PC-9 (cell line): ENCODE measurements around the gene TMEM176B. TPM values are rescaled to one million over a fixed set of nuclear protein-coding genes. Genes with fewer than 3 reads are reported as not detected.

ENCODE experiments used
- BruUV-seq: library from RNA; stranded (reverse); fragments of 400-500 nt; replicated peaks from 2 replicates; lab custom pipeline; 2021; lab: Mats Ljungman, UMichigan
- CTCF ChIA-PET: fragments of 300-600 bp; sonication (Branson Sonifier 250); formaldehyde crosslinking; loops from one replicate; lab custom pipeline; 2022; ENCODE audit warnings: antibody characterized with exemption; lab: Charles Lee
- POLR2A ChIA-PET: fragments of 300-600 bp; sonication (Branson Sonifier 250); formaldehyde crosslinking; loops from one replicate; lab custom pipeline; 2022; ENCODE audit warnings: antibody characterized with exemption; ENCODE audit not compliant: unreplicated experiment; lab: Charles Lee
- DNase-seq, 2 experiments: peaks; one replicate each; pipeline versions ENCODE4 v3.0.0 to v3.0.0-alpha.2; 2015 to 2022; ENCODE audit warnings: mixed read lengths in 1 of 2
- H2AFZ ChIP-seq: fragments of 200-600 bp; sonication (generic); 2 replicates; pipeline ENCODE4 v1.8.1; 2017; ENCODE audit warnings: antibody characterized with exemption
- H3F3A ChIP-seq: fragments of 200-600 bp; sonication (generic); 2 replicates; pipeline ENCODE4 v1.8.1; 2017; ENCODE audit warnings: antibody characterized with exemption, mild to moderate bottlenecking, low read depth; ENCODE audit not compliant: insufficient read depth
- H3K27ac ChIP-seq: fragments of 200-600 bp; sonication (generic); 2 replicates; pipeline ENCODE4 v1.6.1; 2016; ENCODE audit warnings: mixed run types
- H3K27me3 ChIP-seq: fragments of 200-600 bp; sonication (generic); 2 replicates; pipeline ENCODE4 v1.6.1; 2016; ENCODE audit warnings: low read depth, mixed run types; ENCODE audit not compliant: insufficient read depth
- H3K36me3 ChIP-seq: fragments of 200-600 bp; sonication (generic); 2 replicates; pipeline ENCODE4 v1.6.1; 2016; ENCODE audit warnings: low read depth, mixed run types
- H3K4me1 ChIP-seq: fragments of 200-600 bp; sonication (generic); replicated peaks from 2 replicates; pipeline ENCODE4 v1.6.1; 2016; ENCODE audit warnings: mixed run types; ENCODE audit not compliant: insufficient read depth
- H3K4me2 ChIP-seq: fragments of 200-600 bp; sonication (generic); 2 replicates; pipeline ENCODE4 v1.6.1; 2017; ENCODE audit warnings: mixed run types
- H3K4me3 ChIP-seq: fragments of 200-600 bp; sonication (generic); 2 replicates; pipeline ENCODE4 v1.6.1; 2016; ENCODE audit warnings: mixed run types
- H3K79me2 ChIP-seq: fragments of 200-600 bp; sonication (generic); 2 replicates; pipeline ENCODE4 v1.6.1; 2017; ENCODE audit warnings: low read depth, mixed run types
- H3K9me2 ChIP-seq: fragments of 200-600 bp; sonication (generic); 2 replicates; pipeline ENCODE4 v1.8.1; 2017; ENCODE audit warnings: mild to moderate bottlenecking; ENCODE audit not compliant: insufficient read depth
- H3K9me3 ChIP-seq: fragments of 200-600 bp; sonication (generic); 2 replicates; pipeline ENCODE4 v1.8.1; 2016; ENCODE audit warnings: low read depth; ENCODE audit not compliant: insufficient read depth
- H4K20me1 ChIP-seq: fragments of 200-600 bp; sonication (generic); 2 replicates; pipeline ENCODE4 v1.8.1; 2017; ENCODE audit not compliant: insufficient read depth
- EZH2 ChIP-seq: fragments of 200-600 bp; sonication (generic); IDR thresholded peaks from 2 replicates; pipeline ENCODE4 v1.8.0; 2017; ENCODE audit warnings: antibody characterized with exemption, low read depth
- intact Hi-C: fragments of 100-400 bp; cut with micrococcal nuclease; formaldehyde crosslinking; loops from one replicate; pipeline ENCODE4 v1.10.0; 2022; ENCODE audit not compliant: unreplicated experiment
- total RNA-seq: library from RNA; stranded (reverse); gene quantifications from 2 replicates; pipeline ENCODE4 v1.2.3, GENCODE V29; 2021
- TF ChIP-seq, protein P1 (sequence below): fragments of 200-600 bp; sonication (generic); conservative IDR thresholded peaks from 2 replicates; pipeline ENCODE4 v1.6.1; 2017; ENCODE audit warnings: mixed run types, antibody characterized with exemption, mild to moderate bottlenecking, moderate library complexity

TMEM176B gene
- total RNA-seq, 1 experiment from 2014 or later = 1.9 TPM

DNA sequence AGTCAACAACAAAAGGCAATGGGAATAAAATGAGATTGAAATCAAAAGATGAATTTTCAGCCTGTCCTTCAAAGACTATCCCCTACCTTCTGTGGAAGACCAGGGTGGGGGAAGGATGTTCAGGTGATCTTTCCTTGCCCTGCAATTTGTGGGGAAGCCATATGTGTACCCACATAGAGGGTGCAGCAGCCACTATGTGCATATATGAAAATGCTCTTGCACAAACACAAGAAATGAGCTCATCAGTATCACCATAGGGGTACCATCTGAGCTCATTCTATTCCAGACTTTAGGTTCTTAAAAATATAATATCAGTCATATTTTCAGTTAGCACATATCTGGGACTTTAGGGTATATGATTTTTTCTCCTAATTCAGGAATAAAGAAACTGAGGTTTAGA, 45.2 kb downstream of the TMEM176B start:
- Histone ChIP-seq H3K79me2 (no peaks in the 10 kb centered on the region), H3F3A (no peaks in the 10 kb centered on the region), H2AFZ (no peak overlapping the region), H3K27ac (no peak overlapping the region), H3K4me3 (no peak overlapping the region), H3K36me3 (no peaks in the 10 kb centered on the region), H3K4me1 (no peaks in the 10 kb centered on the region), H3K4me2 (no peak overlapping the region), H3K27me3 (peaks cover 1% of the 10 kb centered on the region), H4K20me1 (no peaks in the 10 kb centered on the region), H3K9me3 (no peaks in the 10 kb centered on the region), H3K9me2 (no peaks in the 10 kb centered on the region)
- TF ChIP-seq, protein P1, sequence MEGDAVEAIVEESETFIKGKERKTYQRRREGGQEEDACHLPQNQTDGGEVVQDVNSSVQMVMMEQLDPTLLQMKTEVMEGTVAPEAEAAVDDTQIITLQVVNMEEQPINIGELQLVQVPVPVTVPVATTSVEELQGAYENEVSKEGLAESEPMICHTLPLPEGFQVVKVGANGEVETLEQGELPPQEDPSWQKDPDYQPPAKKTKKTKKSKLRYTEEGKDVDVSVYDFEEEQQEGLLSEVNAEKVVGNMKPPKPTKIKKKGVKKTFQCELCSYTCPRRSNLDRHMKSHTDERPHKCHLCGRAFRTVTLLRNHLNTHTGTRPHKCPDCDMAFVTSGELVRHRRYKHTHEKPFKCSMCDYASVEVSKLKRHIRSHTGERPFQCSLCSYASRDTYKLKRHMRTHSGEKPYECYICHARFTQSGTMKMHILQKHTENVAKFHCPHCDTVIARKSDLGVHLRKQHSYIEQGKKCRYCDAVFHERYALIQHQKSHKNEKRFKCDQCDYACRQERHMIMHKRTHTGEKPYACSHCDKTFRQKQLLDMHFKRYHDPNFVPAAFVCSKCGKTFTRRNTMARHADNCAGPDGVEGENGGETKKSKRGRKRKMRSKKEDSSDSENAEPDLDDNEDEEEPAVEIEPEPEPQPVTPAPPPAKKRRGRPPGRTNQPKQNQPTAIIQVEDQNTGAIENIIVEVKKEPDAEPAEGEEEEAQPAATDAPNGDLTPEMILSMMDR = no peak
- TF ChIP-seq EZH2 = no peak
- DNase-seq = no peak
- intact Hi-C loops = loop anchor here (5.0 kb wide), 1 partner anchor 308 kb away; no protein-coding TSS in a partner anchor
- BruUV-seq = no TSS peak
- POLR2A ChIA-PET = no interaction called here
- CTCF ChIA-PET = no interaction called here

DNA sequence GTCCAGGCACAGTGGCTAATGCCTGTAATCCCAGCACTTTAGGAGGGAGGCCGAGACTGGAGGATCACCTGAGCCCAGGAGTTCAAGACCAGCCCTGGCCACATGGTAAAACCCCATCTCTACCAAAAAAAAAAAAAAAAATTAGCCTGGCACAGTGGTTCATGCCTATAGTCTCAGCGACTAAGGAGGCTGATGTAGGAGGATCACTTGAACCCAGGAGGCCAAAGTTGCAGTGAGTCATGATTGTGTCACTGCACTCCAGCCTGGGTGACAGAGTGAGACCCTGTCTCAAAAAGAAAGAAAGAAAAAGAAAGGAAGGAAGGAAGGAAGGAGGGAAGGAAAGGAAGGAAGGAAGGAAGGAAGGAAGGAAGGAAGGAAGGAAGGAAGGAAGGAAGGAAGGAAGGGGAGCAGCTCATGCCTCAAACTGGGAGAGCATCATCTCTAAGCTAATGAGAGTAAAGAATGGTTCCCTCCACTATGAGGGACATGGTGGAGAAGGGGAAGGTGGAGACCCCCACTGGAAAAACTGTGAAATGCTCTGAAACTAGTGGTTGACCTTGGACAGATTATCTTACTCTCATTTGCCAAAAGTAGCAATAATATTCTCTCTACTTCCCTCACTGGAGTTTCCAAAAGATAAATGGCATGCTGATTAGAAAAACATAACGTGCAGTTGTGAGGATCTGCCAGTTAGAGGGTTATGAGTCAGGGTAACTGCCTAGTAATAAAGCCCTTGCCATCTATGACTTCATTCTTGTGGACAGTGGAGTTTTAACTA, 46.1 kb downstream of the TMEM176B start:
- ChIA-PET CTCF (no interaction called here), POLR2A (no interaction called here)
- H2AFZ ChIP-seq = no peak overlapping the region
- H3K4me1 ChIP-seq = no peaks in the 10 kb centered on the region
- H3K9me3 ChIP-seq = no peaks in the 10 kb centered on the region
- no peak overlapping the region for H3K27ac ChIP-seq
- no peak overlapping the region for H3K4me3 ChIP-seq
- H3K4me2 ChIP-seq = no peak overlapping the region
- no TSS peak for BruUV-seq
- H4K20me1 ChIP-seq = no peaks in the 10 kb centered on the region
- no peak for DNase-seq
- H3K36me3 ChIP-seq = no peaks in the 10 kb centered on the region
- no peaks in the 10 kb centered on the region for H3F3A ChIP-seq
- no peaks in the 10 kb centered on the region for H3K9me2 ChIP-seq
- no peak for TF ChIP-seq EZH2
- TF ChIP-seq, protein P1 = no peak
- H3K27me3 ChIP-seq = peaks cover 11% of the 10 kb centered on the region
- no peaks in the 10 kb centered on the region for H3K79me2 ChIP-seq
- intact Hi-C loops = no loop called here

DNA sequence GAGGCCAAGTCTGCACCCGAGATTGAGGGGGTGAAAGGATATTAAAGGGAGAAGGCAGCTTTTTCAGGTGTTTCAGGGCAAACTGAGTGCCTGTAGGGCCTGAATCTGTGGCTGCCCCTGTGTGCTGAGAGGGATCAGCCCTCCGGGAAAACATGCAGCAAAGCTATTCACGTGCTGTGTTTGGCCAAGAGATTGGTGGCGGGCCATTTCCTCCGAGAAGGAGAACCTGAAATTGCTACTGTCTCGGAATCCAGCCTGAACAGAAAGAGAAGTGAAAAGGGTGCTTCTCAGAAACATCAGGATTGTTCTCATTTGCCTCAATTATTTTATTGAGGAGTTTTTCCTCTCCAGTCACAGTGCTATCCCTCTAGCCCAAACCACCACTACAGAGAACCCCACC, 46.9 kb downstream of the TMEM176B start:
- TF ChIP-seq, protein P1 = no peak
- no peak for TF ChIP-seq EZH2
- H3K79me2 ChIP-seq = no peaks in the 10 kb centered on the region
- no peak overlapping the region for H3K27ac ChIP-seq
- peaks cover 18% of the 10 kb centered on the region for H3K27me3 ChIP-seq
- no peak overlapping the region for H3K4me3 ChIP-seq
- no peaks in the 10 kb centered on the region for H3K36me3 ChIP-seq
- intact Hi-C loops = no loop called here
- ChIA-PET POLR2A (no interaction called here), CTCF (no interaction called here)
- no peaks in the 10 kb centered on the region for H3K4me1 ChIP-seq
- H3K9me2 ChIP-seq = no peaks in the 10 kb centered on the region
- DNase-seq = no peak
- H3F3A ChIP-seq = no peaks in the 10 kb centered on the region
- no TSS peak for BruUV-seq
- H4K20me1 ChIP-seq = no peaks in the 10 kb centered on the region
- H3K4me2 ChIP-seq = no peak overlapping the region
- H2AFZ ChIP-seq = no peak overlapping the region
- H3K9me3 ChIP-seq = no peaks in the 10 kb centered on the region
